LNCaP clone FGC (cell line): ENCODE measurements around the gene KCNH2.

Experiments used
- DNase-seq: peaks from one replicate; pipeline ENCODE4 v3.0.0-alpha.2; 2011; ENCODE audit warnings: low read depth
- H3K4me3 ChIP-seq: 2 replicates; pipeline ENCODE4 v1.5.1; 2011; ENCODE audit warnings: mild to moderate bottlenecking, low read depth, low read length, control low read depth
- CTCF ChIP-seq: IDR thresholded peaks from 2 replicates; pipeline ENCODE4 v1.5.1; 2012; ENCODE audit warnings: mild to moderate bottlenecking; ENCODE audit not compliant: control insufficient read depth, insufficient read depth; ENCODE audit errors: extremely low read depth

The KCNH2 gene

GRCh38 chr7:150895809-150896208 lies 82.3 kb downstream of the KCNH2 start:
- no peak for DNase-seq
- no peak overlapping the region for H3K4me3 ChIP-seq
- no peak for TF ChIP-seq CTCF
